Stimulated activated CD4-positive, alpha-beta T cell treated with anti-CD3 and anti-CD28 coated beads, Interleukin-1b, Interleukin-23, amount 100 ng/mL, for 1 hour (primary cell): ENCODE results near the gene PLA2G4D.

Experiments used
- DNase-seq, 2 donors: peaks; one replicate each; pipeline ENCODE4 v3.0.0-alpha.2; 2020; ENCODE audit warnings: low read depth in 2 of 2

The PLA2G4D gene

DNA sequence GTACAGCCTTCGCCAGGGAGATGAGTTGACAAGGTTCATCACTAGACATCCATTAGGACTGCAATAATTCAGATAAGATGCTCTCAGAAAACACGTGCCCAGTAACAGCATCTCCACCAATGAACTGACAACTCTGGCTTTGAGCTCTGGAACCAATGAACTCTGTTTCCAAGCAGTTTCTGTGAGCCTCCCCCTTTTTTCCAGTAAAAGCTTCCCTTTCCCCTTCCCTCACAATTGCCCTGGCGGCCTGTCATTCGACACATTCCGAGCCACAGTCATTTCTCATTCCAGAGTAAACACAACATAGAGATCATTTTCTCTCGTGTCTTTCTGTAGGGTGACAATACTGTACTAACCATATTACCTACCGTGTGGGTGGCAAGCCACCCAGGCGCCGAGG, 3.6 kb downstream of the PLA2G4D start:
- DNase-seq = no peak

- DNase-seq = no peak
Measured at GRCh38 chr15:42090370-42090769, 4.0 kb downstream of the PLA2G4D start.

GRCh38 chr15:42089942-42090341, 4.4 kb downstream of the PLA2G4D start:
- DNase-seq = no peak

DNA sequence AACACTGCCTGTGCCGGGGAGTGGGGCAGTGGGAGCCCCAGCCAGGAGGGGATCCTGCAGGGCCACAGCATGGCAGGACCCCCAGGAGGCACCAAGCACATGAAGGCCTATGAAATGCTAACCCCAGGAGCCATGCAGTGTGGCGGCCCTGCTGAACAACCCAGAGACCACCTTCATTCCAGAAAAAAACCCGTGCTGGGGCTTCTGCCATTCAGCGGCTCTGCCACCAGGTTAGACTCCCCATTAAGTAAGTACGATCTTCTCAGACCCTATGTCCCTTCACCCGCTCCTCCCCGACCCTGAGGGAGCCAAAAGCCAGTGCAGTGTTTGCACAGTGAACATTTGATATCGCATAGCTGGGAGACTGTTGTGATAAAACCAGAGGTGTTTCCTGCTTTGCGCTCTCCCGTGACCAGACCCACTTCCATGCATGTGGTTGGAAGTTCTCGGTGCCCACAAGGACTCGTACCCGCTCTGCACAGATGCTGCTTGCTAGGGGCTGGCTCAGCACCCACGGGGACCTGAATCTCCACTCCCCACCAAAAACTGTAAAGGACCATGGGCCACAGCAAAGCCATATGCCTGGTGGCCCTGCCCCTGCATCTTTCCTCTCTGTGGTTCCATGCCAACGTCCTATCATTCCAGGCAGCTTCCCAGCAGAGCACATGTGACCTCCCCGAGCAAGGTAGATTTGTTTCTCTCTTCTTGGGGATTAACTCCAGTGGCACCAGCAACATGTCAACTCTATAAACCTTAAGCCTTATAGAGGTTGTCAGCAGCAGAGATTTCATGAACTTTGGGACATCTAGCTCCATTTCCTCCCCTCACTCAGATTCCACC, 5.3 kb downstream of the PLA2G4D start:
- no peak for DNase-seq

- DNase-seq = no peak
Measured at GRCh38 chr15:42087926-42088800, 6.2 kb downstream of the PLA2G4D start.

DNA sequence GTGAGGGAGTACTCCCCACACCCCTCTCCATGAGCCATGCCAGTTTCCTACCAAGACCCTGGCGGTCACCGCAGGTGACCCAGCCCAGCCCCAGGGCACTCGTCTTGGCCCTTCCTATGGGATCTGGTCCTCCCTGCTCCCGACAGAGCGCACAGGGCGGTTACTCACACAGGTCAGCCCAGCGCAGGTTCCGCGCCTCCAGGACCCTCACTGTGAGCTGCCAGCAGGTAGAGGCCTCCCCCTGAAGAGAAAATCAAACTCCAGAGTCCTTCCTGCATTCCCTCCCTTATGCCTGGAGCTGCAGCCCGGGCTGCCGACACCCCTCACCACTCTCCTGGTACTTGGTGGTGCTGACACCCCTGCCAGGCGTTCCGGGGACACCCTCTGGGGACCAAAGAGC, 6.9 kb downstream of the PLA2G4D start:
- no peak for DNase-seq

DNA sequence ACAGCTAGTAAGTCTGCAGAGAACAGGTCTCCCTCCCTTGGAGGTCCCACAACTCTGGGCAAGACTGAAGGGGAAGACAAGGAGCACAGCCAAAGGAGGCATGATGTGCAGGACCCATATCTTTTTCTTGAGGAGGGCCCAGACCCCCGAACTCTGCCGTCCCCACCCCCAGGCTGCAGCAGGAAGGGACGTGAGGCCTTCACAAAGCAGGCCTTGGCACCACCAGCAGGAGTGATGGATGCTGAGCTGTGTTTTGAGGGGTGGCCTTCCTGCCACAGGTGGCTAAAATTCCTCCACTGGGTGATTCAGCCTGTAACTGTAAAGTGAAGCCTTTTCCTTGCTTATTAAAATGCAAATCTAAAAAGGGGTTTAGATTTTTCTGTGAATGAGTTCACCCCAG, 8.6 kb downstream of the PLA2G4D start:
- DNase-seq = no peak

- no peak for DNase-seq
Measured at GRCh38 chr15:42085236-42085605, 9.1 kb downstream of the PLA2G4D start.

GRCh38 chr15:42084465-42085235, 9.7 kb downstream of the PLA2G4D start:
- DNase-seq = peak in 1 of 2 donors; percentile 11

DNA sequence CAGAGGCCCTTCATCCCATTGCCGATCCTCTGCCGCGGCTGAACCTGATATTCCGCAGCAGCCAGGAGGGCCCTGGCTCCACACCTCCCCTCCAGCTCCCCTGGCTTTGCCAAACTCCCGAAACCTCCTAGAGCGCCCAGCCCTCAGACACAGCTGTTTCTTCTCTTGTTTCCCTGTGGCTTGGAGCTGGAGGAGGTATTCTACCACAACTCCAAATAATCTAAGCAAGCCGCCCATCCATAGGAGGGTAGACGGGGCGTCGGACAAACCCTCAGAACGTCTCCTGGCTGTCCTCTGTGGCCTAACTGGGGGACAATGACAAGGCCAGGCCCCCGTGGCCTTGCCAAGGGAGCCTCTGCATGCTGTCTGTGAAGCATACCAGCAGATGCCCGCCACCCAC, 10.4 kb downstream of the PLA2G4D start:
- no peak for DNase-seq

DNA sequence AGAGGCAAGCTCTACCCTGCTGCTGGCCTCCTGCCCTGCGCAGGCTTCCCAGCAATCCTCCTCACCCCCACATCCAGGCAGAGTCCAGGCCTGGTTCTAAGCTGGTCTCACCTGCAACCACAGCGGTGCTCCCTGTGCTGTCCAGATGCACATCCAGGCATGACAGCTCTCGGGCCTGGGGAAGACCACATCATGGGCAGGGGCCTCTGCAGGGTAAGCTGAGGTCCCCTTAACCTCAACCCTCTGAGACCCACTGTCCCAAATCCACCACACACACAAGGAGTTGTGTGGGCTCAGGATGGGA, 10.8 kb downstream of the PLA2G4D start:
- DNase-seq = no peak

DNA sequence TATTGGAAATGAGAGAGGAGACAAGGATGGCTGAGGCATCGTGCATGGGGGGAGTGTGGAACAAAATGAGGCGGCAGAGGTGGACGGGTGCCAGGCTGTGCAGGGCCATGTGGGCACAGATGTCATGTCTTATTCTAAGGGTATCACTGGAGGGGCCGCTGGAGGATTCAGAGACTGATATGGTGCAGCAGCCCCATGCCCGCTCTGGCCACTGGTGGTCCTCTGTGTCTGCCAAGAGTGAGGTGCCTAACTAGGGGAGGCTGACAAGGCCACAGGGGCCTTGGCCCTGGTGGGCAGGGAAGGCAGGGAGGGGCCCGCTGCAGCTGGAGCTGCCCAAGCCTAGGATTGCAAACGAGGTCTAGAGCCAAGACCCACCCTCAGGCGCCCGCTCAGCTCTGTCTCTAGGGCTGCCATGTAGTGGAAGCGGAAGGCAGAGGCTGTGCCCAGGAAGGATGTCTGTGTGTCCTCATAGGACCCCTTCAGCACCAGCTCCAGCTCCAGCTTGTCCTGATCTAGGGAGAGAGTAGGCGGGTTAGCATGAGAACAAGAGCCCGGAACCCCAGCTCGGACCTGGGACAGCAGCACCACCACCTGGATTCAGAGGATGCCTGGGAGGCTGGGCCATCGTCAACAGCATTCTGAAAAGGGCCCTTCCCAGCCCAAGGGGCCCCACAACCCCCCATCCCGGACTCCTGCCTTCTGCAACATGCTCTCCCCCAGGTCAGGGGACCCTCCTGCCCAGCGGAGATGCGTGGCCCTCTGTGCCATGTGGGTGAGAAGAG, 11.3 kb downstream of the PLA2G4D start:
- no peak for DNase-seq

DNA sequence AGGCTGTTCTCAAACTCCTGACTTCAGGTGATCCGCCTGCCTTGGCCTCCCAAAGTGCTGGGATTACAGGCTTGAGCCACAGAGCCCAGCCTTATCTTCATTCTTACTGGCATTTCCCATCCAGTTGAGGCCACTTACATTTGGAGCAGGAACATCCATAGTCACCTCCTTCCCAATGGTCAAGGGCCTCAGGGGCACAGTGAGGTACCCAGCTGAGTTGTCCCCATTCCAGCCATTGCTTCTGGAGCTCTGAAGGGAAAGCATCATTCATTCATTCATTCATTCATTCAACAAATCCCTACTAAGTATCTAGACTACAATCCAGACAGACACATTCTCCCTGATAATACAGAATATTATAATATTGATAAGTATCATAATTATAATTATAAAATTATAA, 12.2 kb downstream of the PLA2G4D start:
- no peak for DNase-seq

DNA sequence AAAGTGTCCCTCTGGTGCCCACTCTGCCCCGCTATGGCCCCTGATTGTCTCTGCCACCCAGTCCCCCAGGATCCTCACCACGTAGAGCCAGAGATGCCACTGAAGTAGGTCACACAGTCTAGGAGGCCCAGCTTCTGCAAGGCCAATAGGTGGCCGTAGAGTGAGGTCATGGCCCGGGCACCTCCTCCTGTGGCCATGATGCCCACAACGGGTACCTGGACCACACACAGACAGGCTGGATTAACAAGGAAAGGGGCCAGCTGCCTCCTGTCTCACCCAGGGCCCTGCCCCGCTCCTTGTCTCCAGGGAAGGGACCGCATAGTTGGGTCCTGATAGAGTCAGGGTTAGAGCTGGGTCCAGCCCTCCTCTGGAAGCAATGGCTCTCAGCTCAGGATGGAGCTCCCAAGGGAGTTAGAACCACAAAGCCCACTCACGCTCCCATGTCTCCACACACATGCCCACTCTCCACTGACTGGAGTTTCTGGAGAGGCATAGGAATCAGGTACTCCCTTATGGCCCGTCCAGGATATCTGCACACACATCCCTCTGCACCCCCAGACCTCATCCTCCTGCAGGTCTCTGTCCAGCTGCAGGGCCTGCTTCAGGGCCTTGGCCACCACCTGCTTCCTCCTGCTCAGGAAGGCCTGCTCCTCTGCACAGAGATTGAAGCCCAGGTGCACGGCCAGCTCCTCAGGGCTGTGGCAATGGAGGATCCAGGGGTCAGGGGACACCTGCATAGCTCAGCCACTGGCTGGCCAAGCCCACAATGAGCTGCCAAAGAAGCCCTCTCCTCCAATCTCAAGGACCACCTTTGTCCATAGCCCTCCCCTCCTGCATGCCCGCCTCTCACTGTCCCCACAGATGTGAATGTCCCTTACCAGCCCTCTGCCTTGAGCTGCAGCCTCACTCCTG, 13.2 kb downstream of the PLA2G4D start:
- no peak for DNase-seq

DNA sequence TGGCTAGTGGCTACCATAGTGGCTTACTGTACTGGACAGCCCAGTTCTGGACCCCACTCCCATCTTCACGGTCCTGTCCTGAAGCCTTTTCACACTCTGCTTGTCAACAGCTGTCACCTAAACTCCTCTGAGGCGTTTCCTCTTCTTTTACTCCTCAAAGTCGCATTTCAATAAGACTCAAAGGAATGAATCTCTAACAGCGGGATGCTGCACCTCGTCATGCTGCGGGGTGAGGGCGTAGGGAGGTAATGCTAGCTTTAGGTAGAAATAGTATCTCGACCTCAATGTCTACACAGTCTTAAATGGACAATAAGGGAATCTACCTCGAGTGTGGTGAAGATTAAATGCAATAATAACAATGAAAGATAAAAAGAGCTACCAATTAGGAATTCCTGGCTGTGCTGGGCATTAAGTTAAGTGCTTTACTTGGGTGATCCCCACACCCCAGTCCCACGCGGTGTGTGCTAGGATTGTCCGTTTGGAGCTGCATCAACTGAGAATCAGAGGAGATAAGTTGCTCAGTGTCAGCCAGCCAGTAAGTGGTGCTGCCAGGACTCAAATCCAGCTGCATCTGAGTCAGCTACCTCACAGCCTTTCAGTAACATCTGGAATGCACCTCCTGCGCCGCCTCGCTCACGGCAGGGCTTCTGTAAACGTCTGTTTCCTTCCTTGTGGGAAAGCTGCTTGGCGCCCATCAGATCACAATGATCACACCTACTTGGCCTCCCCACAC, 14.0 kb downstream of the PLA2G4D start:
- DNase-seq = no peak

DNA sequence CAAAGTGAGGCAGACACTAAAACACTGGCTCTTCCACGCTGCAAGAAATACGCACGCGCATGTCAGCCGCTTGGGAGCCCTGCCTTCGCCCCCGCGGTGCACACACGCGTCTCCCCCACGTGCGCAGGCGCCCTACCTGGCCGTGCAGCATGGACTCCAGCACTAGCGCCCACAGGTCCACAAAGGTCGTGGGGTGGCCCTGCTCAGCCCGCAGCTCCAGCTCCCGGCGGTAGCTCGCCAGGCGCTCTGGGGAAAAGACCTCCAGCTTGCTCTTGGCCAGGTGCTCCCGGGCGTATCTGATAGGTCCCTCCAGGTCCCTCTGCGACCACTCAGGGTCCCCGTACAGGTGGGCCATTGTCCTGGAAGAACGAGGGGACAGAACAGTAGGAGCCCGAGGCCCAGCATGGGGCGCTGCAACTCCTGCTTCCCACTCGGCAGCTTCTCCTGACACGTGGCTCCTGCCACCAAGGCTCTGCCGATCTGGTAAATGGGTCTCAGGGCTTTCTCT, 14.9 kb downstream of the PLA2G4D start:
- no peak for DNase-seq

- DNase-seq = no peak
Measured at GRCh38 chr15:42078903-42079302, 15.5 kb downstream of the PLA2G4D start.

GRCh38 chr15:42077689-42078088, 16.7 kb downstream of the PLA2G4D start:
- DNase-seq = no peak

DNA sequence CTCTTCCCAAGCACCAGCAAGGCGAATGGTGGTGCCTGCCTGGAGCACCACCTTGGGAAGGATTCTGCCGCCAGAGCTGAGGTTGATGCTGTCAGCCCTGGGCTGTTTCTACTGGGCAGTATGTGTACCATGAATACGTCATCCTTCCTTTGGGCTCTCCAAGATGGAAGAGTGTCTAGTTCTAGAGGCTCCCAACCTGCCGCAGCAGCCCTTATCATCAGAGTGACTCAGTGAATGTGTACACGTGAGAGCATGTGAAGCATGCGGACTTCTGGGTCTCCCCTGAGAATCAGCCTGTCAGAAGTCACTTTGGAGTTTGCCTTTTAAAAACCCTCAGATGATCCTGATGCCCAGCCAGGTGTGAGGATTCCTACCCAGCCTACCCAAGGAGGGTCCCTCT, 20.9 kb downstream of the PLA2G4D start:
- no peak for DNase-seq
